DOHH2 (cell line): ENCODE results near the gene TBK1.

Experiments
- CTCF ChIP-seq: fragments of 200-600 bp; sonication (generic); IDR thresholded peaks from one replicate; pipeline ENCODE4 v1.5.1; 2014; ENCODE audit warnings: antibody characterized with exemption, mild to moderate bottlenecking, low read depth, low read length; ENCODE audit not compliant: poor library complexity, severe bottlenecking
- EZH2phosphoT487 ChIP-seq: fragments of 200-600 bp; sonication (generic); IDR thresholded peaks from 2 replicates; pipeline ENCODE4 v1.6.1; 2017; ENCODE audit warnings: borderline replicate concordance, mild to moderate bottlenecking, antibody characterized with exemption, low read length, moderate library complexity, mixed read lengths

- TF ChIP-seq CTCF = no peak
- TF ChIP-seq EZH2phosphoT487 = no peak
Observed at GRCh38 chr12:64402181-64402580, 49.7 kb upstream of the TBK1 start.
